CD4-positive, alpha-beta T cell (primary cell): ENCODE measurements around the gene IL17F. TPM values are rescaled to one million over a fixed set of nuclear protein-coding genes. Genes with fewer than 3 reads are reported as not detected.
A peak's percentile ranks its signal among the peaks of the same experiment; 100 is the strongest.

ENCODE experiments used
- ATAC-seq: fragments of 200-7000 bp; cut with Tn5 transposase; one replicate; pipeline ENCODE4 v1.10.0; 2022; ENCODE audit warnings: mild to moderate bottlenecking; ENCODE audit not compliant: poor library complexity
- CTCF ChIA-PET: fragments of 350-600 bp; sonication (Branson Sonifier 250); formaldehyde crosslinking; loops from one replicate; lab custom pipeline; 2021; ENCODE audit warnings: antibody characterized with exemption, inconsistent platforms; lab: Charles Lee
- POLR2A ChIA-PET: fragments of 350-600 bp; sonication (Branson Sonifier 250); formaldehyde crosslinking; loops from one replicate; lab custom pipeline; 2021; ENCODE audit warnings: antibody characterized with exemption, inconsistent platforms; lab: Charles Lee
- DNase-seq, 14 experiments: peaks; one replicate each; pipeline ENCODE4 v3.0.0-alpha.2; 2013 to 2020; ENCODE audit warnings: mixed read lengths in 2 of 14
- H3K27ac ChIP-seq, 2 donors: one replicate each; pipeline versions ENCODE4 v1.5.1 to v1.7.0; 2013; ENCODE audit warnings: low read length in 2 of 2, low read depth in 1 of 2, mild to moderate bottlenecking in 1 of 2
- H3K27me3 ChIP-seq, 2 experiments: 1 replicate in 1 of 2; 2 replicates in 1 of 2; pipeline versions ENCODE4 v1.6.1 to v1.7.0; 2013; ENCODE audit warnings: low read length in 2 of 2, control low read depth in 1 of 2, mild to moderate bottlenecking in 1 of 2, moderate library complexity in 1 of 2; ENCODE audit not compliant: insufficient read depth in 2 of 2, control insufficient read depth in 1 of 2
- H3K36me3 ChIP-seq: one replicate; pipeline ENCODE4 v1.6.1; 2013; ENCODE audit warnings: low read length, control low read depth; ENCODE audit not compliant: insufficient read depth
- H3K4me1 ChIP-seq: one replicate; pipeline ENCODE4 v1.6.1; 2013; ENCODE audit warnings: low read length, control low read depth; ENCODE audit not compliant: insufficient read depth
- H3K4me3 ChIP-seq: one replicate; pipeline ENCODE4 v1.5.1; 2013; ENCODE audit warnings: mild to moderate bottlenecking, low read length, moderate library complexity
- H3K9me3 ChIP-seq, 2 experiments: 1 replicate in 1 of 2; 2 replicates in 1 of 2; pipeline versions ENCODE4 v1.6.1 to v1.7.0; 2013; ENCODE audit warnings: low read length in 2 of 2, mild to moderate bottlenecking in 2 of 2, control low read depth in 1 of 2, moderate library complexity in 1 of 2; ENCODE audit not compliant: control insufficient read depth in 1 of 2, insufficient read depth in 1 of 2
- H3K27ac Mint-ChIP-seq: one replicate; pipeline ENCODE4 v1.8.0; 2020; ENCODE audit warnings: mixed read lengths
- H3K27me3 Mint-ChIP-seq: one replicate; pipeline ENCODE4 v1.8.0; 2021; ENCODE audit warnings: mixed read lengths
- H3K36me3 Mint-ChIP-seq: one replicate; pipeline ENCODE4 v1.8.0; 2021; ENCODE audit warnings: low read depth, mixed read lengths
- H3K4me1 Mint-ChIP-seq: one replicate; pipeline ENCODE4 v1.8.0; 2021; ENCODE audit warnings: low read depth, mixed read lengths
- H3K4me3 Mint-ChIP-seq: one replicate; pipeline ENCODE4 v1.8.0; 2020; ENCODE audit warnings: mild to moderate bottlenecking, mixed read lengths
- H3K9me3 Mint-ChIP-seq: one replicate; pipeline ENCODE4 v1.8.0; 2020; ENCODE audit warnings: mixed read lengths
- intact Hi-C, 2 experiments: fragments of 100-400 bp; cut with DNase I in 1 of 2; cut with micrococcal nuclease in 1 of 2; formaldehyde crosslinking; loops; one replicate each; pipeline versions ENCODE4 v1.15.1 to v1.9.0; 2023 to 2025; cut with DNase I, micrococcal nuclease
- total RNA-seq, 174 experiments: library from RNA in 2 of 174; stranded (reverse) in 2 of 174; gene quantifications; one replicate each; pipeline ENCODE4 v1.2.3 and lab custom pipeline; 2021 to 2026
- TF ChIP-seq, protein P1 (sequence below): fragments of 200-600 bp; IDR thresholded peaks from one replicate; pipeline ENCODE4 v1.8.0; 2022; ENCODE audit warnings: antibody characterized with exemption, mild to moderate bottlenecking

The IL17F gene
- total RNA-seq, 2 experiments from 2014 or later, result not detected

DNA sequence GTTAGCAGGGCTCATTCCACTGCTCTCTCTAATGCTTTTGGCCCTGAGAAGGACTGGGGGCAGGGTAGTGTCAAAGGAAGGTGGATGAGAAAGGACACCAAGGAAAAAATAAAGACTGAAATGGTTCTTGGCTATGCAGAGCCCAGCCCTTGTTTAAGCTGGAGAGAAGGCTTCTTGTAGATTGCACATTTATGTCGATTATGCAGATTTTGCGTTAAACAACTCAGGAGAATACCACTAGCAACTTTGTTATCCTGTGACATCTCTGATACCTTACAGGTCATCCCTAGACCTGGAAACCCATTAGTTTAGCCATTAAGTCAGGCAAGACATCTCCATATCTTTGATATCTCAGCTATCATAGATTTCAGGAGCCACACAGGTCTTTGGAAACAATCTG is 11.1 kb upstream of the IL17F start:
- Mint-ChIP-seq H3K4me1 (no peaks in the 10 kb centered on the region), H3K36me3 (no peaks in the 10 kb centered on the region), H3K4me3 (no peak overlapping the region), H3K9me3 (no peaks in the 10 kb centered on the region), H3K27me3 (peaks cover 24% of the 10 kb centered on the region), H3K27ac (no peak overlapping the region)
- TF ChIP-seq, protein P1, sequence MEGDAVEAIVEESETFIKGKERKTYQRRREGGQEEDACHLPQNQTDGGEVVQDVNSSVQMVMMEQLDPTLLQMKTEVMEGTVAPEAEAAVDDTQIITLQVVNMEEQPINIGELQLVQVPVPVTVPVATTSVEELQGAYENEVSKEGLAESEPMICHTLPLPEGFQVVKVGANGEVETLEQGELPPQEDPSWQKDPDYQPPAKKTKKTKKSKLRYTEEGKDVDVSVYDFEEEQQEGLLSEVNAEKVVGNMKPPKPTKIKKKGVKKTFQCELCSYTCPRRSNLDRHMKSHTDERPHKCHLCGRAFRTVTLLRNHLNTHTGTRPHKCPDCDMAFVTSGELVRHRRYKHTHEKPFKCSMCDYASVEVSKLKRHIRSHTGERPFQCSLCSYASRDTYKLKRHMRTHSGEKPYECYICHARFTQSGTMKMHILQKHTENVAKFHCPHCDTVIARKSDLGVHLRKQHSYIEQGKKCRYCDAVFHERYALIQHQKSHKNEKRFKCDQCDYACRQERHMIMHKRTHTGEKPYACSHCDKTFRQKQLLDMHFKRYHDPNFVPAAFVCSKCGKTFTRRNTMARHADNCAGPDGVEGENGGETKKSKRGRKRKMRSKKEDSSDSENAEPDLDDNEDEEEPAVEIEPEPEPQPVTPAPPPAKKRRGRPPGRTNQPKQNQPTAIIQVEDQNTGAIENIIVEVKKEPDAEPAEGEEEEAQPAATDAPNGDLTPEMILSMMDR, result no peak
- Histone ChIP-seq H3K27me3 (peaks cover 5 to 12% of the 10 kb centered on the region in 2 experiments), H3K9me3 (no peaks in the 10 kb centered on the region), H3K27ac (no peak overlapping the region), H3K4me3 (no peak overlapping the region), H3K4me1 (peaks cover 4% of the 10 kb centered on the region), H3K36me3 (no peaks in the 10 kb centered on the region)
- ATAC-seq (no peak), DNase-seq (no peak)
- ChIA-PET CTCF (no interaction called here), POLR2A (no interaction called here)
- intact Hi-C loops, result no loop called here

DNA sequence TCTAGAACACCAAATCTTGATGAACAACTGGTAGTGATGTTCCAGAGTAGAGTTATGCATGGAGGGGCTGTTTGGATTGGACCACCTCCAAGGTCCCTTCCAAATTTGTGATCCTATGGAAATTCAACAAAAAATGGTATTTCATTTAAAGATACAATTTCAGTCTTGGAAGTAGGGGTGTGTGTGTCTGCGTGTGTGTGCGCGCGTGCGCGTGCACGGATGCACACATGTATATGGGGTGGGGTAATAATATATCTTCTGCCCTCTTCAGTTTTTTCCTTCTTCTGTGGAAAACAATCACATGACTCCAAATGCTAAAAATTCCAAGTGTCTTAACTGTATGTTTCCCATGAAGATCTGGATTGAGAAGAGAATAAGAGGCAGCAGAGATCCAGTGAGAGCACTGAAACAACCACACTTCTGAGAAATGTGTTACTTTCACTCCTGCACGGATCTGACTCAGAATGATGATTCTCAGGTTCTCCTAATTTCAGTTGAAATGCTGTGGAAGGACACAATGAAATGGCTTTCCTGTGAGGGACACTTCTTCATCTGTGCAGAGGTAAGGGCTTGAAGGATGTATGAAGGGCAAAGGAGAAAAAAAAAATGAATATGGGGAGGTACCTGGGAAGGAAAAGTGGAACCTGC is 10.6 kb upstream of the IL17F start:
- CTCF ChIA-PET, result no interaction called here
- TF ChIP-seq, protein P1, result no peak

DNA sequence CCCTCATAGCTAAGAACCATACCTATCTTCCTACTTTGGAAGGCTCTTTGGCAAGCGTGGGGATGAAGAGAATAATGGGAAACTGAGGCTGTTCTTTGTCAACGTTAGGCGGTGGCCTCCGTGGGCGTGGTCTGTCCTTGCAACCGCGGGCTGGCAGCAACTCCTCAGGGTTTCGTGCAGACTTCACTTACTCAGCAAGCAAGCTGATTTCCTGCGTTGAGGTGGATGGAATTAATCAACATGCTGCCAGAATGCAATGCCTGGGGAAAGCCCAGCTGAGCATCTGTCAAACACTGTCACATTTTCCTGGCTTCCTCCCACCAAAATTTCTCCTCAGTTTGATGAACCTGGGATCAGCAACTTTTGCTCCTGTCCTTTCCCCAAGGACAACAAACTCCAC is 9.2 kb upstream of the IL17F start:
- ATAC-seq (no peak), DNase-seq (peak in 1 of 14 experiments; percentile 9)
- no peaks in the 10 kb centered on the region for H3K9me3 ChIP-seq
- no peaks in the 10 kb centered on the region for H3K4me1 Mint-ChIP-seq
- CTCF ChIA-PET, result no interaction called here
- peaks cover 4% of the 10 kb centered on the region for H3K4me1 ChIP-seq
- POLR2A ChIA-PET, result interaction anchor here (1.0 kb wide), 1 partner anchor 32 kb away, joined by 5 read pairs; no protein-coding TSS in a partner anchor
- intact Hi-C loops, result no loop called here
- H3K9me3 Mint-ChIP-seq, result no peaks in the 10 kb centered on the region
- TF ChIP-seq, protein P1, result no peak
- H3K4me3 ChIP-seq, result no peak overlapping the region
- H3K4me3 Mint-ChIP-seq, result no peak overlapping the region
- H3K27ac Mint-ChIP-seq, result no peak overlapping the region
- H3K36me3 ChIP-seq, result no peaks in the 10 kb centered on the region
- no peaks in the 10 kb centered on the region for H3K36me3 Mint-ChIP-seq
- H3K27me3 Mint-ChIP-seq, result peaks cover 31% of the 10 kb centered on the region
- H3K27ac ChIP-seq, result no peak overlapping the region
- peaks cover 5 to 12% of the 10 kb centered on the region in 2 experiments for H3K27me3 ChIP-seq

More for the DNA sequence above, 10.6 kb upstream of the IL17F start:
- Histone ChIP-seq H3K4me1 (peaks cover 4% of the 10 kb centered on the region), H3K9me3 (no peaks in the 10 kb centered on the region), H3K36me3 (no peaks in the 10 kb centered on the region), H3K27ac (no peak overlapping the region), H3K4me3 (no peak overlapping the region), H3K27me3 (peaks cover 5 to 12% of the 10 kb centered on the region in 2 experiments)
- no peak overlapping the region for H3K27ac Mint-ChIP-seq
- ATAC-seq (no peak), DNase-seq (no peak)
- H3K27me3 Mint-ChIP-seq, result peaks cover 24% of the 10 kb centered on the region
- H3K9me3 Mint-ChIP-seq, result no peaks in the 10 kb centered on the region
- H3K4me1 Mint-ChIP-seq, result no peaks in the 10 kb centered on the region
- POLR2A ChIA-PET, result no interaction called here
- intact Hi-C loops, result no loop called here
- no peak overlapping the region for H3K4me3 Mint-ChIP-seq
- H3K36me3 Mint-ChIP-seq, result no peaks in the 10 kb centered on the region
